H9 (cell line): ENCODE data around the gene PKP1. TPM values are rescaled to one million over a fixed set of nuclear protein-coding genes. Genes with fewer than 3 reads are reported as not detected.
A peak's percentile ranks its signal among the peaks of the same experiment; 100 is the strongest.

Source experiments
- DNase-seq: peaks from one replicate; pipeline ENCODE4 v3.0.0-alpha.2; 2017
- H2AFZ ChIP-seq: one replicate; pipeline ENCODE4 v1.6.1; 2013; ENCODE audit warnings: mild to moderate bottlenecking, low read length, control low read depth, moderate library complexity
- H2AK5ac ChIP-seq: 2 replicates; pipeline ENCODE4 v1.6.1; 2013; ENCODE audit warnings: low read length, control low read depth, mixed read lengths; ENCODE audit not compliant: insufficient read length
- H2BK120ac ChIP-seq: one replicate; pipeline ENCODE4 v1.6.1; 2013; ENCODE audit warnings: low read depth, mild to moderate bottlenecking, low read length, control low read depth, inconsistent platforms; ENCODE audit not compliant: poor library complexity, severe bottlenecking
- H2BK12ac ChIP-seq: 2 replicates; pipeline ENCODE4 v1.6.1; 2013; ENCODE audit warnings: low read length, control low read depth, mixed read lengths, low read depth; ENCODE audit not compliant: insufficient read length
- H2BK15ac ChIP-seq: 2 replicates; pipeline ENCODE4 v1.6.1; 2013; ENCODE audit warnings: low read depth, low read length, control low read depth
- H2BK20ac ChIP-seq: one replicate; pipeline ENCODE4 v1.6.1; 2013; ENCODE audit warnings: low read depth, mild to moderate bottlenecking, low read length, control low read depth, inconsistent platforms; ENCODE audit not compliant: poor library complexity, severe bottlenecking
- H2BK5ac ChIP-seq: 2 replicates; pipeline ENCODE4 v1.6.1; 2013; ENCODE audit warnings: low read length, control low read depth, mixed read lengths; ENCODE audit not compliant: insufficient read length
- H3K14ac ChIP-seq: 2 replicates; pipeline ENCODE4 v1.6.1; 2013; ENCODE audit warnings: low read length, control low read depth; ENCODE audit not compliant: insufficient read depth
- H3K18ac ChIP-seq: 2 replicates; pipeline ENCODE4 v1.6.1; 2013; ENCODE audit warnings: low read depth, mild to moderate bottlenecking, mixed read lengths, low read length, control low read depth; ENCODE audit not compliant: insufficient read length
- H3K23ac ChIP-seq: 2 replicates; pipeline ENCODE4 v1.6.1; 2013; ENCODE audit warnings: low read length, control low read depth, mixed read lengths, low read depth; ENCODE audit not compliant: insufficient read length
- H3K23me2 ChIP-seq: 2 replicates; pipeline ENCODE4 v1.6.1; 2013; ENCODE audit warnings: low read depth, mild to moderate bottlenecking, mixed read lengths, low read length, control low read depth; ENCODE audit not compliant: insufficient read length, poor library complexity, severe bottlenecking
- H3K27ac ChIP-seq: 2 replicates; pipeline ENCODE4 v1.5.1; 2013; ENCODE audit warnings: low read length, control low read depth, mixed read lengths, low read depth; ENCODE audit not compliant: insufficient read length
- H3K27me3 ChIP-seq: 2 replicates; pipeline ENCODE4 v1.6.1; 2013; ENCODE audit warnings: low read length, control low read depth, inconsistent platforms; ENCODE audit not compliant: insufficient read depth
- H3K4ac ChIP-seq: 2 replicates; pipeline ENCODE4 v1.6.1; 2013; ENCODE audit warnings: low read depth, mild to moderate bottlenecking, control low read depth, inconsistent platforms, low read length, moderate library complexity
- H3K4me1 ChIP-seq: 2 replicates; pipeline ENCODE4 v1.6.1; 2013; ENCODE audit warnings: low read length, control low read depth, inconsistent platforms; ENCODE audit not compliant: insufficient read depth
- H3K4me2 ChIP-seq: 2 replicates; pipeline ENCODE4 v1.6.1; 2013; ENCODE audit warnings: low read length, control low read depth, mixed read lengths; ENCODE audit not compliant: insufficient read length, insufficient read depth
- H3K56ac ChIP-seq: 2 replicates; pipeline ENCODE4 v1.6.1; 2013; ENCODE audit warnings: low read depth, mild to moderate bottlenecking, mixed read lengths, low read length, control low read depth; ENCODE audit not compliant: insufficient read length
- H3K79me1 ChIP-seq: 2 replicates; pipeline ENCODE4 v1.6.1; 2013; ENCODE audit warnings: low read depth, mild to moderate bottlenecking, moderate library complexity, low read length, control low read depth, inconsistent platforms; ENCODE audit not compliant: insufficient read depth, poor library complexity, severe bottlenecking
- H3K79me2 ChIP-seq: 2 replicates; pipeline ENCODE4 v1.6.1; 2013; ENCODE audit warnings: low read length, control low read depth, inconsistent platforms; ENCODE audit not compliant: insufficient read depth
- H3K9ac ChIP-seq: 2 replicates; pipeline ENCODE4 v1.6.1; 2013; ENCODE audit warnings: low read length, control low read depth, mixed read lengths; ENCODE audit not compliant: insufficient read length; ENCODE audit errors: extremely low read depth
- H3K9me3 ChIP-seq: one replicate; pipeline ENCODE4 v1.6.1; 2013; ENCODE audit warnings: low read depth, low read length, inconsistent platforms; ENCODE audit not compliant: control insufficient read depth
- H3T11ph ChIP-seq: one replicate; pipeline ENCODE4 v1.6.1; 2013; ENCODE audit warnings: mild to moderate bottlenecking, low read length, control low read depth, inconsistent platforms
- H4K20me1 ChIP-seq: one replicate; pipeline ENCODE4 v1.6.1; 2013; ENCODE audit not compliant: control insufficient read depth, insufficient read length, insufficient read depth
- H4K5ac ChIP-seq: 2 replicates; pipeline ENCODE4 v1.6.1; 2013; ENCODE audit warnings: low read depth, mild to moderate bottlenecking, mixed read lengths, low read length, control low read depth; ENCODE audit not compliant: insufficient read length
- H4K8ac ChIP-seq: replicated peaks from 2 replicates; pipeline ENCODE4 v1.6.1; 2013; ENCODE audit warnings: low read length, control low read depth, mixed read lengths, low read depth; ENCODE audit not compliant: insufficient read length
- H4K91ac ChIP-seq: 2 replicates; pipeline ENCODE4 v1.6.1; 2013; ENCODE audit warnings: low read depth, mild to moderate bottlenecking, moderate library complexity, mixed read lengths, low read length, control low read depth; ENCODE audit not compliant: insufficient read length
- H3K27ac Mint-ChIP-seq, 3 experiments: 2 replicates in 2 of 3; 3 replicates in 1 of 3; pipeline ENCODE4 v1.8.0; 2020 to 2021; ENCODE audit warnings: mixed read lengths in 3 of 3, mild to moderate bottlenecking in 1 of 3, moderate library complexity in 1 of 3
- H3K27me3 Mint-ChIP-seq: 2 replicates; pipeline ENCODE4 v1.8.0; 2021; ENCODE audit warnings: low read depth, mild to moderate bottlenecking, moderate library complexity, mixed read lengths
- H3K36me3 Mint-ChIP-seq, 3 experiments: 2 replicates in 2 of 3; 3 replicates in 1 of 3; pipeline ENCODE4 v1.8.0; 2020 to 2021; ENCODE audit warnings: low read depth in 3 of 3, mixed read lengths in 3 of 3; ENCODE audit not compliant: insufficient read depth in 1 of 3
- H3K4me1 Mint-ChIP-seq, 2 experiments: 2 replicates each; pipeline ENCODE4 v1.8.0; 2020; ENCODE audit warnings: mixed read lengths in 2 of 2
- H3K4me3 Mint-ChIP-seq, 2 experiments: 2 replicates in 1 of 2; 3 replicates in 1 of 2; pipeline ENCODE4 v1.8.0; 2020 to 2021; ENCODE audit warnings: mild to moderate bottlenecking in 2 of 2, mixed read lengths in 2 of 2, moderate library complexity in 1 of 2
- H3K9me3 Mint-ChIP-seq, 2 experiments: 2 replicates in 1 of 2; 3 replicates in 1 of 2; pipeline ENCODE4 v1.8.0; 2020; ENCODE audit warnings: mild to moderate bottlenecking in 2 of 2, mixed read lengths in 2 of 2, moderate library complexity in 1 of 2
- WGBS: extraction: QIAGEN DNeasy Blood & Tissue Kit; methylation state at CpG from one replicate; pipeline ENCODE4 v1.1.7; 2013; ENCODE audit warnings: missing lambda C conversion rate, low lambda C conversion rate, mixed read lengths; ENCODE audit not compliant: insufficient read length; ENCODE audit errors: extremely low coverage; 5-methylcytosine and 5-hydroxymethylcytosine counted together
- total RNA-seq: library from RNA; stranded (reverse); gene quantifications from 2 replicates; pipeline ENCODE4 v1.2.1, GENCODE V29; 2021
- TF ChIP-seq, protein P1 (sequence below): fragments of 200-600 bp; sonication (generic); conservative IDR thresholded peaks from 3 replicates; pipeline ENCODE4 v1.8.0; 2021; ENCODE audit warnings: antibody characterized with exemption, mild to moderate bottlenecking

PKP1 gene
- total RNA-seq, 1 experiment from 2014 or later, result 0.09 TPM

DNA sequence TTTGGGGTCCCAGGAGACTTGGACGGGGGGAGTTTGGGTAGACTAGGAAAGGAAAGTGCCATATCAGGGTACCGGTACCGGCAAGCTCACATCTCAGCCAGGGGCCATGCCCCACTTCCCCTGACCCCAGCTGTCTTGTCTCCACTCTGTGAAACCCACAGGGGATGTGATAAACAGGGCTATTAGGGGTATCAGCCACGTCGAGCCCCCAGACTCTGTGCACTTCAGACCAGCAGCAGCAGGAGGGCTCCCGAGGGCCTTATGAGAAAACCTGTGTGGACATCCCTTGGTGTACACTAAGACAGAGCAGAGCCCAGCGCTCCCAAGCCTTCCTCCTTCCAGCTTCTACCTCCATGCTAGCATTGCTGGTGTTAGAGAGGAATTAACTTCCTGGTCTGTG lies 47.9 kb downstream of the PKP1 start:
- no peaks in the 10 kb centered on the region for H4K20me1 ChIP-seq
- Mint-ChIP-seq H3K36me3 (no peaks in the 10 kb centered on the region), H3K4me1 (peaks cover 0 to 4% of the 10 kb centered on the region in 2 experiments; a peak in 1 of 4 replicates), H3K9me3 (no peaks in the 10 kb centered on the region), H3K27ac (peak overlapping the region in 1 of 3 experiments; percentile 25; a peak in 1 of 7 replicates), H3K27me3 (peaks cover 4% of the 10 kb centered on the region), H3K4me3 (no peak overlapping the region)
- H3K79me1 ChIP-seq, result no peaks in the 10 kb centered on the region
- no peak overlapping the region for H3K56ac ChIP-seq
- no peak overlapping the region for H2BK12ac ChIP-seq
- H3K23ac ChIP-seq, result no peak overlapping the region
- TF ChIP-seq, protein P1, sequence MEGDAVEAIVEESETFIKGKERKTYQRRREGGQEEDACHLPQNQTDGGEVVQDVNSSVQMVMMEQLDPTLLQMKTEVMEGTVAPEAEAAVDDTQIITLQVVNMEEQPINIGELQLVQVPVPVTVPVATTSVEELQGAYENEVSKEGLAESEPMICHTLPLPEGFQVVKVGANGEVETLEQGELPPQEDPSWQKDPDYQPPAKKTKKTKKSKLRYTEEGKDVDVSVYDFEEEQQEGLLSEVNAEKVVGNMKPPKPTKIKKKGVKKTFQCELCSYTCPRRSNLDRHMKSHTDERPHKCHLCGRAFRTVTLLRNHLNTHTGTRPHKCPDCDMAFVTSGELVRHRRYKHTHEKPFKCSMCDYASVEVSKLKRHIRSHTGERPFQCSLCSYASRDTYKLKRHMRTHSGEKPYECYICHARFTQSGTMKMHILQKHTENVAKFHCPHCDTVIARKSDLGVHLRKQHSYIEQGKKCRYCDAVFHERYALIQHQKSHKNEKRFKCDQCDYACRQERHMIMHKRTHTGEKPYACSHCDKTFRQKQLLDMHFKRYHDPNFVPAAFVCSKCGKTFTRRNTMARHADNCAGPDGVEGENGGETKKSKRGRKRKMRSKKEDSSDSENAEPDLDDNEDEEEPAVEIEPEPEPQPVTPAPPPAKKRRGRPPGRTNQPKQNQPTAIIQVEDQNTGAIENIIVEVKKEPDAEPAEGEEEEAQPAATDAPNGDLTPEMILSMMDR, result no peak
- H4K8ac ChIP-seq, result no peak overlapping the region
- H3K14ac ChIP-seq, result no peak overlapping the region
- H2AK5ac ChIP-seq, result no peak overlapping the region
- H3K9ac ChIP-seq, result no peak overlapping the region
- H2AFZ ChIP-seq, result no peak overlapping the region
- no peak overlapping the region for H4K91ac ChIP-seq
- no peak overlapping the region for H2BK120ac ChIP-seq
- no peaks in the 10 kb centered on the region for H3K23me2 ChIP-seq
- H3K79me2 ChIP-seq, result no peaks in the 10 kb centered on the region
- no peaks in the 10 kb centered on the region for H3K4me1 ChIP-seq
- no peak for DNase-seq
- H2BK5ac ChIP-seq, result no peak overlapping the region
- no peak overlapping the region for H2BK15ac ChIP-seq
- H3K4me2 ChIP-seq, result no peak overlapping the region
- no peak overlapping the region for H3K4ac ChIP-seq
- no peak overlapping the region for H3K18ac ChIP-seq
- no CpG with 5 or more reads among the region's 7 CpGs for WGBS
- H3T11ph ChIP-seq, result no peak overlapping the region
- no peaks in the 10 kb centered on the region for H3K9me3 ChIP-seq
- H4K5ac ChIP-seq, result no peak overlapping the region
- H3K27ac ChIP-seq, result no peak overlapping the region
- H2BK20ac ChIP-seq, result no peak overlapping the region
- H3K27me3 ChIP-seq, result no peaks in the 10 kb centered on the region
